ENCODE data around the gene LSM12. TPM values are rescaled to one million over a fixed set of nuclear protein-coding genes. Genes with fewer than 3 reads are reported as not detected.

LSM12 gene
- total RNA-seq, 1 experiment from 2014 or later = 109 TPM

- Histone ChIP-seq H3K27me3 (ENCODE audit: control insufficient read depth, insufficient read depth, low read length) (peaks cover 10% of the 10 kb centered on the region), H3K36me3 (replicated peaks; ENCODE audit: control insufficient read depth, insufficient read depth, low read length) (no peaks in the 10 kb centered on the region), H3K4me3 (ENCODE audit: insufficient read depth, low read depth, low read length) (no peak overlapping the region)
- no peak for DNase-seq
Measured at GRCh38 chr17:43988301-43988700, 78.2 kb downstream of the LSM12 start.

GRCh38 chr17:43987131-43988021 is 79.1 kb downstream of the LSM12 start:
- Histone ChIP-seq H3K36me3 (replicated peaks; ENCODE audit: control insufficient read depth, insufficient read depth, low read length) (no peaks in the 10 kb centered on the region), H3K4me3 (ENCODE audit: insufficient read depth, low read depth, low read length) (no peak overlapping the region), H3K27me3 (ENCODE audit: control insufficient read depth, insufficient read depth, low read length) (peaks cover 16% of the 10 kb centered on the region)
- peak; percentile 18 for DNase-seq

GRCh38 chr17:43986225-43986981 is 80.1 kb downstream of the LSM12 start:
- Histone ChIP-seq H3K27me3 (ENCODE audit: control insufficient read depth, insufficient read depth, low read length) (peaks cover 20% of the 10 kb centered on the region), H3K4me3 (ENCODE audit: insufficient read depth, low read depth, low read length) (no peak overlapping the region), H3K36me3 (replicated peaks; ENCODE audit: control insufficient read depth, insufficient read depth, low read length) (no peaks in the 10 kb centered on the region)
- peak; percentile 6 for DNase-seq

GRCh38 chr17:43984521-43984920 is 82.0 kb downstream of the LSM12 start:
- Histone ChIP-seq H3K27me3 (ENCODE audit: control insufficient read depth, insufficient read depth, low read length) (peaks cover 20% of the 10 kb centered on the region), H3K4me3 (ENCODE audit: insufficient read depth, low read depth, low read length) (peak overlapping the region; percentile 66; the same call in 1 of the 2 replicates), H3K36me3 (replicated peaks; ENCODE audit: control insufficient read depth, insufficient read depth, low read length) (no peaks in the 10 kb centered on the region)
- DNase-seq = peak; percentile 59

Other genes starting within 250 kb of the LSM12 start
- gene MPP3, start 233.5 kb downstream of the LSM12 start, total RNA-seq (2014; rRNA removed; shearing (Covaris generic)) = 7.7 and 8.3 TPM in 2 replicates
- gene CD300LG, start 219.5 kb downstream of the LSM12 start, total RNA-seq (2014; rRNA removed; shearing (Covaris generic)) = not detected in 2 replicates
- gene MPP2, start 159.1 kb downstream of the LSM12 start, total RNA-seq (2014; rRNA removed; shearing (Covaris generic)) = 9.0 and 12.2 TPM in 2 replicates
- not detected in 2 replicates for gene PPY, start 124.2 kb downstream of the LSM12 start, total RNA-seq (2014; rRNA removed; shearing (Covaris generic))
- gene PYY, start 112.7 kb downstream of the LSM12 start, total RNA-seq (2014; rRNA removed; shearing (Covaris generic)) = 0.67 and 1.8 TPM in 2 replicates
- gene NAGS, start 62.0 kb downstream of the LSM12 start, total RNA-seq (2014; rRNA removed; shearing (Covaris generic)) = 5.1 and 5.9 TPM in 2 replicates
- 31.7 and 48.5 TPM in 2 replicates for gene TMEM101, start 51.7 kb downstream of the LSM12 start, total RNA-seq (2014; rRNA removed; shearing (Covaris generic))
- 94.0 and 104 TPM in 2 replicates for gene G6PC3, start 4.1 kb upstream of the LSM12 start, total RNA-seq (2014; rRNA removed; shearing (Covaris generic))
- gene HDAC5, start 57.0 kb upstream of the LSM12 start, total RNA-seq (2014; rRNA removed; shearing (Covaris generic)) = 72.5 and 89.0 TPM in 2 replicates
- 12.9 and 15.7 TPM in 2 replicates for gene HROB, start 75.3 kb upstream of the LSM12 start, total RNA-seq (2014; rRNA removed; shearing (Covaris generic))
- 0.17 TPM in 1 of 2 replicates, not detected in the other for gene ASB16, start 104.0 kb upstream of the LSM12 start, total RNA-seq (2014; rRNA removed; shearing (Covaris generic))
- gene TMUB2, start 120.3 kb upstream of the LSM12 start, total RNA-seq (2014; rRNA removed; shearing (Covaris generic)) = 19.1 and 25.7 TPM in 2 replicates
- 80.6 and 83.4 TPM in 2 replicates for gene ATXN7L3, start 133.2 kb upstream of the LSM12 start, total RNA-seq (2014; rRNA removed; shearing (Covaris generic))
- gene UBTF, start 153.0 kb upstream of the LSM12 start, total RNA-seq (2014; rRNA removed; shearing (Covaris generic)) = 63.3 and 66.2 TPM in 2 replicates
- 0.07 TPM in 2 replicates for gene SLC4A1, start 201.5 kb upstream of the LSM12 start, total RNA-seq (2014; rRNA removed; shearing (Covaris generic))
- gene RUNDC3A, start 241.9 kb upstream of the LSM12 start, total RNA-seq (2014; rRNA removed; shearing (Covaris generic)) = 5.1 and 5.7 TPM in 2 replicates